Suppressor macrophage treated with lipopolysaccharide for 4 hours (primary cell): ENCODE measurements around the gene C11orf42.
A peak's percentile ranks its signal among the peaks of the same experiment; 100 is the strongest.

Experiments used
- DNase-seq: peaks from one replicate; pipeline ENCODE4 v3.0.0-alpha.2; 2020

C11orf42 gene, protein sequence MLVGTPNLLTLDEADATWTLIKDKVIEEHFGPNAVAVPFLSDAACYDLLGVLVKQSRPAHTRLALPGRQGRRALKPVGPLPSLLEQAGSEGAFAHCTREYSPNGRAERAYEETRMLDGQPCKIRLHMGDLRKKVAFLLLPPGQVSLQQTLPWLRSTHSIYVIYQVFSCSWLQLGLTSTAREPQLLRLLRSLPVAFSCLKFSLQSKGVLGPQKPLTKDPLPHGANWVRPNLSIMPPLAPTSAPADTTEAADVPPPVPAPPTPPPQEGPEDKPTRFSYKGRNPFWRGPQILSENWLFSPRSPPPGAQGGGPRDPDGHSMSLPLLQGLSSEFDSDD

GRCh38 chr11:6205366-6205765 is at the start of gene C11orf42:
C11orf42 (plus strand) TSS chr11:6205557; CDS start chr11:6205616, 59 bp downstream.
- no peak for DNase-seq

- peak; percentile 7 for DNase-seq
Observed at GRCh38 chr11:6156628-6157359, 48.6 kb upstream of the C11orf42 start.

GRCh38 chr11:6170226-6170625 is 35.1 kb upstream of the C11orf42 start, which contains the start of gene OR52B2:
OR52B2 (minus strand) TSS chr11:6170326; CDS start chr11:6170326, 0 bp downstream.
- no peak for DNase-seq

DNA sequence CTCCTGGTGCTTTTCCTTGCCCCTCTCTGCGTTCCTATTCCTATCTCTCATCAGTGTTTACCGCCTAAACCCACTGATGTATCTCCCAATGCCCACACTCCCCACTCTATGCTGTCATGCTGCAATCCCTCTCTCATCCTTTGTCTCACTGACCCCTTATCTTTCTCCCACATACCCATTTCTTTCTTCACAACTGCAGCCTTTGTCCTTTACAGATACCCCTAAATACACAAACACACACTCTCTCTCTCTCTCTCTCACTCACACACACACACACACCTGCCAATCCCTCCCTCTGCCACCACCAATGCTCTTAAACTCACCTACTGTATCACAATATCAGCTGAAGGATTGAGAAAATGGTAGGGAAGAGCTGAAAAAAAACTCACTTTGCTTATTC is 29.9 kb upstream of the C11orf42 start:
- DNase-seq: no peak

DNA sequence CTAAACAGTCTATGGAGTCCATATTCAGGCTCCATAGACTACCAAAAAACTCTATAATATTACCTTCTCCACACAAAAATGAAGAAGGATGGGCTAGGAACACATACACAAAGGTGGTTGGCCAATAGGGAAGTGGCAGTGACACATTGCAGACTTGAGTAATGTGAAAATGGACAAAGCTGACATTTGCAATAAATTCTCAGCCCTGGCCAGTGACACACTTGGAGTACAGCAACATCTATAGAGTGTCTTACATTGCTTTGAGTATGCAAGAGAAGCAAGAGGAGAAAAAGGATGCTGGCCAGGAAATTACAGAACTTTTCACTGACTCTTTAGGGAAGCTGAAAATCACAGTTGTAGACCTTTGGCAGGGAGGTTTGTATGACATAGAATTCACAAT is 13.6 kb upstream of the C11orf42 start:
- peak; percentile 71 for DNase-seq

DNA sequence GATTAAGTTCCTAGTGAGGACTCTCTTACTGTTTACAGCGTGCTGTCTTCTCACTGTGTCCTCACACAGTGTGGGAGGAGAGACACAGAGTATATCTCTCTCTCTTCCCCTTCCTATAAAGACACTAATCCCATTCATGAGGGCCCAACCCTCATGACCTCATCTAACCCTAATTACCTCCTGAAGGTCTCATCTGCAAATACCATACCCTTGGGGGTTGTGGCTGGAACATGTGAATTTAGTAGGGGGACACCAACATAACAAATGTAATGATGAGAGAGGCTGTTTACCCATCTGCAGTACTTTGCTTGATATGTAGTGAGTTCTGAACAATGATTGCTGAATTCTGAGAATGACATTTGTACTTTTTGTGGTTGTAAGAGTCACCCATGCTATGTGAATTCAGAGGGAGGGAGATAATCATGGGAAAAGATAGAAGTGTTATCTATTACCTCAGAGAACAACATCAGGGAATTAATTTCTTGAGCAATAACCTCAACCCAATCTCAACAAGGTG is 11.2 kb upstream of the C11orf42 start:
- DNase-seq: peak; percentile 58

DNA sequence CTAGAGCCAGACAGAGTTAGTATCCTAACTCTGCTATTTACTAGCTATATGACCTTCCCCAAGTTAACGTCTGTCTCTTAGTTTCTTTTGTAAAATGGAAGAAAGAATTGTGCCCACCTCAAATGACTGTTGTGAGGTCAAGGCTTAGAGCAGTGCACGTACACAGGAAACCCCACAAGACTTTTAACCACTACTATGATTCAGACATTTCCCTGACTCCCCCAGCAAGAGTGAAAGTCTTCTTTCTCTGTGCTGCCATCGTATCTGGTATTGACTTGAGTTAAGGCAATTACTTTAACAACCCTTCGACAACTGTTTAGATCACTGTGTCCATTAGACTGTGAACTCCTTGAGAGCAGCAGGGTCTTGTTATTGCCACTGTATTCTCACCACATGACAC is 9.0 kb upstream of the C11orf42 start:
- DNase-seq: peak; percentile 47

DNA sequence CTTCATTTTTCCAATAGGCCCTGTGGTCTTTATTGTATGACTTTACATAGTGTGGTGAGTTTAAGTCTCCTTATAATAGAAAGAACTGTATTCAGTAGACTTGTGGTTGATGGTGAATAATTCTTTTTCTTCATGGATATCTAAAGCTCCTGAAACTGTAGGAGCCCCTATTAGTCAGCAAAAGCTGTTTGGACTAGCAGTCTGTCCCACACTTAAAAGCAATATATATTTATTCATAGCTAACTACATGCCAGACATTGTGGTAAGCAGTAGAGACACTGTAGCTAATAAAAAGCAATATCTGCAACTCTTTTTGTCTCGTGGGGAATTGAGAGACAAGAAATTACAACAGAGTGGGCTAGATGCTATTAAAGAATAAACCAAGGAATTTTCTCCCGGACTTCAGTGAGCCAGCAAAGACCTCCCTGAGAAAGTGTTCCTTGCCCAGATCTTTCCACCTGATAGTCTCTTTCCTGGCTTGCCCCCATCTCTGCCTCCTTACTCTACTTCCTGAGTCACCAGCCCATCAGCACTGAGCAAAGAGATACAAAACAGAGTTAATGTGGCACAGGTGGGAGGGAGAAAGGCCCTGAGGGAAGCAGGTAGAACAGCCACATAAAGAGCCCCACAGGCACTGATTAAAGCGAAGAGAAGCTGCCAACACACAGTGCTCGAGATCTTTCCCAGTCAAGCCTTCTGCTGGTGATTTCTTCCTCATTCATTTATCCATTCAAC is 7.7 kb upstream of the C11orf42 start:
- no peak for DNase-seq

- no peak for DNase-seq
Observed at GRCh38 chr11:6199174-6199810, 6.1 kb upstream of the C11orf42 start, which contains the start of gene OR52W1. OR52W1 (plus strand) TSS chr11:6199224; CDS start chr11:6199224, 0 bp downstream.

DNA sequence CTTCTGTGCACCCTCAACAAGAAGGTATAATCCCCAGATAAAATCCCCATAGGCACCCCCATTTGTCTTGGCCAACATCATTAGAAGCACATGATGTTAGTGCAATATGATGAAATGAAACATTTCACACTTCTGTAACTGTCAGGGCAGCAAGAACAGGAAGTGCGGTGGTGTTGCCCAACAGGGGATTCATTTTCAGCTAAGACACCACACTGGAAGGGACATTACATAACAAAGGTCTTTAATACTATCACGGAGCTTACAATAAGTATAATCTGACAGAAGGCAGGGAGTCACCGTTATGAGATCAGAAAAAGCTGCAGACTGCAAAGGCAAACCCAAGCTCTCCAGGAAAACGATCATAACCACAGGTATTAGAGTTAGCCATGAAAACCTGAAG is 4.4 kb upstream of the C11orf42 start:
- peak; percentile 93 for DNase-seq

GRCh38 chr11:6201481-6201880 is 3.9 kb upstream of the C11orf42 start:
- peak; percentile 75 for DNase-seq

- no peak for DNase-seq
Observed at GRCh38 chr11:6202041-6202440, 3.3 kb upstream of the C11orf42 start.

DNA sequence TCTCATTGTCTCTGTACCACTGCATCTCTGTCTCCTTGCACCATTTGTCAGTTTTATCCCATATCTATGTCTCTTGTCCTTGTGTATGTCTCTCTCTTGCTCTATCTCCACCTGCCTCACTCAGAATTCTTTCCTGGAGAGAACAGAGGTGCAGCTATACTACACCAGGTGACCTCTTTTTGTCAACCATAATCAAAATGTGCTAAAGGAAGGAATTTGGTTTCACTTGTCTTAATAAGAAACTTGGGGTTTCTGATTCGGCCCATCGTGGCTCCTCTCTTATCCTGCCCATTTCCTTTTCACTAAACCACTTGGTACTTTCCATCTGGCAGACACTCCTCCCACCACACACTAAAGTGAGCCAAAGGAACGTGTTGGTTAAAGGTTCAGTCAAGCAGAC is 2.0 kb upstream of the C11orf42 start:
- no peak for DNase-seq

- peak; percentile 82 for DNase-seq
Observed at GRCh38 chr11:6204706-6205105, 651 bp upstream of the C11orf42 start.

GRCh38 chr11:6206456-6207180 is 1.3 kb downstream of the C11orf42 start:
- no peak for DNase-seq

GRCh38 chr11:6209801-6210200 is 4.4 kb downstream of the C11orf42 start:
- DNase-seq: no peak

GRCh38 chr11:6210274-6210955 is 5.1 kb downstream of the C11orf42 start:
- no peak for DNase-seq

- DNase-seq: no peak
Observed at GRCh38 chr11:6214530-6214929, 9.2 kb downstream of the C11orf42 start.

DNA sequence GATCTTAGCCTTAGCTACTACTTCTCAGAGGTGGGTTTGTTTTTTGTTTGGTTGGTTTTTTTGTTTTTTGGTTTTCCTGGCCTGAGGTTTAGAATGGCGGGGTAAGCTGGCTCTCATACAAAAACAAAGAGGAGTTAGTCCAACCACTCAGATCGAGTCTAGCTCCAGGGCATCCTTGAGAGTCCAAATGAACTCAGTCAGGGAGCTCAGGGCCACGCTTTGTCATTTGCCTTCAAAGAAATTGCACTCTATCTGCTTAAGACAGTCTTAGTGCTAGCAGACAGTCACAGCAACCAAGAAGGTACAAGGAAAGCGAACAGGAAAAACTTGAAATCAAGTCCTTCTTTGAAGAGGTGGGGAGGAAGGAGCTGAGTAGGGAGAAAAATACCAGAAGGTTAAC is 11.1 kb downstream of the C11orf42 start:
- DNase-seq: no peak

GRCh38 chr11:6217722-6218121 is 12.4 kb downstream of the C11orf42 start:
- no peak for DNase-seq

- DNase-seq: peak; percentile 75
Observed at GRCh38 chr11:6219359-6219758, 14.0 kb downstream of the C11orf42 start.
